Measurements from ENCODE around the gene FGFBP3. TPM values are rescaled to one million over a fixed set of nuclear protein-coding genes. Genes with fewer than 3 reads are reported as not detected.
A peak's percentile ranks its signal among the peaks of the same experiment; 100 is the strongest.

The FGFBP3 gene
- total and polyA plus RNA-seq, 2 of the 13 experiments (the other 11 are each of a cell fraction or from before 2014, with no cell fraction given): 0.50 to 2.0 TPM

- TF ChIP-seq ZNF687 (CRISPR knock-in tag; IDR thresholded peaks at IDR 0.05) (no peak), ZNF460 (CRISPR knock-in tag; IDR thresholded peaks at IDR 0.05; ENCODE audit: borderline replicate concordance) (peak; percentile 79), FOXP4 (CRISPR knock-in tag; IDR thresholded peaks at IDR 0.05) (peak; percentile 42; the same call in 1 of the 2 replicates), ASH2L (IDR thresholded peaks at IDR 0.05; ENCODE audit: insufficient read length, low read depth, low read length) (peak; percentile 23), PAXIP1 (CRISPR knock-in tag; conservative IDR thresholded peaks at IDR 0.05) (peak; percentile 44), TFAP4 (IDR thresholded peaks at IDR 0.05; ENCODE audit: borderline replicate concordance, low read depth) (no peak), ZNF770 (CRISPR knock-in tag; IDR thresholded peaks at IDR 0.05) (0 out of 2 replicates have a peak, but pooled peaks have one; percentile 41), NR2F6 (IDR thresholded peaks at IDR 0.05) (peak; percentile 86), NR2F6 (CRISPR knock-in tag; IDR thresholded peaks at IDR 0.05) (peak; percentile 88), ZBTB20 (CRISPR knock-in tag; IDR thresholded peaks at IDR 0.05; ENCODE audit: borderline replicate concordance, low read depth) (no peak), TOE1 (CRISPR knock-in tag; IDR thresholded peaks at IDR 0.05) (no peak), NR2C2 (CRISPR knock-in tag; IDR thresholded peaks at IDR 0.05; ENCODE audit: borderline replicate concordance) (peak; percentile 61; the same call in 1 of the 2 replicates)
Measured at GRCh38 chr10:91891125-91892001, 17.9 kb downstream of the FGFBP3 start (continued).

Measured in HepG2 (cell line).